HCT116 (cell line): ENCODE results near the gene ATP10B. TPM values are rescaled to one million over a fixed set of nuclear protein-coding genes. Genes with fewer than 3 reads are reported as not detected.

Source experiments
- ATAC-seq: fragments of 200-7000 bp; cut with Tn5 transposase; 2 replicates; pipeline ENCODE4 v1.9.1; 2020; ENCODE audit warnings: mild to moderate bottlenecking, moderate library complexity
- Bru-seq: library from RNA; stranded (reverse); fragments of 400-500 nt; gene quantifications from one replicate; lab custom pipeline; 2021; lab: Mats Ljungman, UMichigan
- BruChase-seq, 2 experiments: library from RNA; stranded (reverse); fragments of 400-500 nt; gene quantifications; one replicate each; lab custom pipeline; 2021; lab: Mats Ljungman, UMichigan
- BruUV-seq: library from RNA; stranded (reverse); fragments of 400-500 nt; replicated peaks from 2 replicates; lab custom pipeline; 2021; lab: Mats Ljungman, UMichigan
- CTCF ChIA-PET: fragments of 300-600 bp; sonication (Branson Sonifier 250); formaldehyde crosslinking; loops from one replicate; lab custom pipeline; 2021; ENCODE audit warnings: antibody characterized with exemption; lab: Charles Lee
- POLR2A ChIA-PET: fragments of 300-600, 350-600 bp; sonication (Branson Sonifier 250); formaldehyde crosslinking; loops from one replicate; lab custom pipeline; 2021; ENCODE audit warnings: antibody characterized with exemption; lab: Charles Lee
- RAD21 ChIA-PET, 2 experiments: fragments of 300-600 bp; sonication (Branson Sonifier 250); formaldehyde crosslinking; loops; one replicate each; lab custom pipeline; 2023; ENCODE audit warnings: low total read pairs in 2 of 2; ENCODE audit not compliant: uncharacterized antibody in 2 of 2, unreplicated experiment in 2 of 2, low non-redundant PET in 1 of 2; lab: Charles Lee
- DNase-seq: peaks from one replicate; pipeline ENCODE4 v3.0.0-alpha.2; 2010; ENCODE audit warnings: low read depth, low spot score
- H2AFZ ChIP-seq: fragments of 200-600 bp; shearing (Covaris generic), sonication (generic); 2 replicates; pipeline ENCODE4 v1.6.1; 2017; ENCODE audit warnings: low read depth, mixed run types, mixed read lengths, antibody characterized with exemption, low read length; ENCODE audit not compliant: poor library complexity, severe bottlenecking
- H3K27ac ChIP-seq: 2 replicates; pipeline ENCODE4 v1.5.1; 2012; ENCODE audit warnings: low read depth, low read length
- H3K27me3 ChIP-seq: fragments of 200-600 bp; sonication (generic); 2 replicates; pipeline ENCODE4 v1.6.1; 2016; ENCODE audit warnings: mixed run types, low read length, mixed read lengths; ENCODE audit not compliant: insufficient read depth
- H3K36me3 ChIP-seq, 2 experiments: fragments of 200-500 bp in 1 of 2; fragments of 200-600 bp in 1 of 2; sonication (Bioruptor generic) in 1 of 2; sonication (generic) in 1 of 2; 2 replicates each; pipeline versions ENCODE4 v1.5.1 to v1.6.1; 2014 to 2016; ENCODE audit warnings: low read length in 2 of 2, inconsistent platforms in 1 of 2, mixed read lengths in 1 of 2, mixed run types in 1 of 2; ENCODE audit not compliant: insufficient read depth in 2 of 2, control insufficient read depth in 1 of 2
- H3K4me1 ChIP-seq, 2 experiments: fragments of 200-600 bp in 1 of 2; sonication (generic) in 1 of 2; 2 replicates each; pipeline versions ENCODE4 v1.5.1 to v1.6.1; 2012 to 2017; ENCODE audit warnings: low read length in 2 of 2, inconsistent platforms in 1 of 2, mild to moderate bottlenecking in 1 of 2, mixed read lengths in 1 of 2, mixed run types in 1 of 2, moderate library complexity in 1 of 2; ENCODE audit not compliant: insufficient read depth in 2 of 2, control insufficient read depth in 1 of 2
- H3K4me2 ChIP-seq: fragments of 200-600 bp; sonication (generic); 2 replicates; pipeline ENCODE4 v1.6.1; 2017; ENCODE audit warnings: mixed run types, low read length, mixed read lengths
- H3K4me3 ChIP-seq, 2 experiments: fragments of 200-600 bp in 1 of 2; sonication (generic) in 1 of 2; replicated peaks in 1 of 2; 2 replicates each; pipeline ENCODE4 v1.5.1; 2011 to 2016; ENCODE audit warnings: low read length in 2 of 2, control low read depth in 1 of 2, low read depth in 1 of 2, mild to moderate bottlenecking in 1 of 2, mixed read lengths in 1 of 2, mixed run types in 1 of 2
- H3K79me2 ChIP-seq: fragments of 200-600 bp; sonication (generic); 2 replicates; pipeline ENCODE4 v1.6.1; 2017; ENCODE audit warnings: mild to moderate bottlenecking, mixed run types, low read length, moderate library complexity, mixed read lengths; ENCODE audit not compliant: insufficient read depth
- H3K9ac ChIP-seq: fragments of 200-600 bp; sonication (generic); 2 replicates; pipeline ENCODE4 v1.6.1; 2016; ENCODE audit warnings: low read length, mixed read lengths
- H3K9me2 ChIP-seq: fragments of 200-600 bp; sonication (generic), shearing (Covaris generic); 2 replicates; pipeline ENCODE4 v1.6.1; 2017; ENCODE audit warnings: mixed run types, mild to moderate bottlenecking, moderate library complexity; ENCODE audit not compliant: insufficient read depth
- H3K9me3 ChIP-seq, 2 experiments: fragments of 200-500 bp in 1 of 2; fragments of 200-600 bp in 1 of 2; sonication (Bioruptor generic) in 1 of 2; sonication (generic) in 1 of 2; 2 replicates each; pipeline ENCODE4 v1.6.1; 2014 to 2017; ENCODE audit warnings: low read length in 2 of 2, mixed read lengths in 2 of 2, inconsistent platforms in 1 of 2, low read depth in 1 of 2, mild to moderate bottlenecking in 1 of 2, mixed run types in 1 of 2, moderate library complexity in 1 of 2; ENCODE audit not compliant: control insufficient read depth in 1 of 2, insufficient read depth in 1 of 2
- H4K20me1 ChIP-seq: fragments of 200-600 bp; sonication (generic), shearing (Covaris generic); 2 replicates; pipeline ENCODE4 v1.6.1; 2017; ENCODE audit warnings: mixed run types, mild to moderate bottlenecking, moderate library complexity; ENCODE audit not compliant: insufficient read depth
- TCF7L2 ChIP-seq: IDR thresholded peaks from 2 replicates; pipeline ENCODE4 v1.7.0; 2011; ENCODE audit warnings: borderline replicate concordance, inconsistent platforms; ENCODE audit not compliant: insufficient read depth, insufficient read length; ENCODE audit errors: extremely low read depth
- intact Hi-C: fragments of 100-400 bp; cut with micrococcal nuclease; formaldehyde crosslinking; loops from 2 replicates; pipeline ENCODE4 v1.10.0; 2022
- long read RNA-seq: library from polyadenylated mRNA; unstranded; transcript quantifications from one replicate; pipeline ENCODE4 v2.0.0, GENCODE V29; 2021; ENCODE audit not compliant: unreplicated experiment
- polyA plus RNA-seq: library from polyadenylated mRNA; unstranded; fragments of >200 nt; gene quantifications from 2 replicates; pipeline ENCODE4 v1.2.1, GENCODE V29; 2012; ENCODE audit warnings: missing spikeins
- total RNA-seq: library from RNA; stranded (reverse); gene quantifications from one replicate; pipeline ENCODE4 v1.2.1, GENCODE V29; 2021; ENCODE audit not compliant: unreplicated experiment
- TF ChIP-seq, protein P1 (sequence below), 3 experiments: fragments of 200-600 bp in 1 of 3; sonication (generic) in 1 of 3; IDR thresholded peaks in 2 of 3; conservative IDR thresholded peaks in 1 of 3; 2 replicates each; pipeline ENCODE4 v1.5.1; 2012 to 2017; ENCODE audit warnings: low read depth in 2 of 3, low read length in 2 of 3, antibody characterized with exemption in 1 of 3, borderline replicate concordance in 1 of 3, control low read depth in 1 of 3, mild to moderate bottlenecking in 1 of 3, mixed read lengths in 1 of 3, mixed run types in 1 of 3, moderate library complexity in 1 of 3; ENCODE audit not compliant: insufficient read depth in 1 of 3

Gene ATP10B, protein sequence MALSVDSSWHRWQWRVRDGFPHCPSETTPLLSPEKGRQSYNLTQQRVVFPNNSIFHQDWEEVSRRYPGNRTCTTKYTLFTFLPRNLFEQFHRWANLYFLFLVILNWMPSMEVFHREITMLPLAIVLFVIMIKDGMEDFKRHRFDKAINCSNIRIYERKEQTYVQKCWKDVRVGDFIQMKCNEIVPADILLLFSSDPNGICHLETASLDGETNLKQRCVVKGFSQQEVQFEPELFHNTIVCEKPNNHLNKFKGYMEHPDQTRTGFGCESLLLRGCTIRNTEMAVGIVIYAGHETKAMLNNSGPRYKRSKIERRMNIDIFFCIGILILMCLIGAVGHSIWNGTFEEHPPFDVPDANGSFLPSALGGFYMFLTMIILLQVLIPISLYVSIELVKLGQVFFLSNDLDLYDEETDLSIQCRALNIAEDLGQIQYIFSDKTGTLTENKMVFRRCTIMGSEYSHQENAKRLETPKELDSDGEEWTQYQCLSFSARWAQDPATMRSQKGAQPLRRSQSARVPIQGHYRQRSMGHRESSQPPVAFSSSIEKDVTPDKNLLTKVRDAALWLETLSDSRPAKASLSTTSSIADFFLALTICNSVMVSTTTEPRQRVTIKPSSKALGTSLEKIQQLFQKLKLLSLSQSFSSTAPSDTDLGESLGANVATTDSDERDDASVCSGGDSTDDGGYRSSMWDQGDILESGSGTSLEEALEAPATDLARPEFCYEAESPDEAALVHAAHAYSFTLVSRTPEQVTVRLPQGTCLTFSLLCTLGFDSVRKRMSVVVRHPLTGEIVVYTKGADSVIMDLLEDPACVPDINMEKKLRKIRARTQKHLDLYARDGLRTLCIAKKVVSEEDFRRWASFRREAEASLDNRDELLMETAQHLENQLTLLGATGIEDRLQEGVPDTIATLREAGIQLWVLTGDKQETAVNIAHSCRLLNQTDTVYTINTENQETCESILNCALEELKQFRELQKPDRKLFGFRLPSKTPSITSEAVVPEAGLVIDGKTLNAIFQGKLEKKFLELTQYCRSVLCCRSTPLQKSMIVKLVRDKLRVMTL (N-terminal part only)
- total RNA-seq, result 0.07 TPM
- polyA plus RNA-seq, result not detected in 2 replicates
- Bru-seq, nascent RNA, result percentile 2 among the genes with signal in this experiment
- BruChase-seq, experiment 1, labeled RNA remaining after a 6-hour chase, result percentile 1 among the genes with signal in this experiment
- BruChase-seq, experiment 2, labeled RNA remaining after a 2-hour chase, result percentile 2 among the genes with signal in this experiment
- long read RNA-seq, result 0 reads

DNA sequence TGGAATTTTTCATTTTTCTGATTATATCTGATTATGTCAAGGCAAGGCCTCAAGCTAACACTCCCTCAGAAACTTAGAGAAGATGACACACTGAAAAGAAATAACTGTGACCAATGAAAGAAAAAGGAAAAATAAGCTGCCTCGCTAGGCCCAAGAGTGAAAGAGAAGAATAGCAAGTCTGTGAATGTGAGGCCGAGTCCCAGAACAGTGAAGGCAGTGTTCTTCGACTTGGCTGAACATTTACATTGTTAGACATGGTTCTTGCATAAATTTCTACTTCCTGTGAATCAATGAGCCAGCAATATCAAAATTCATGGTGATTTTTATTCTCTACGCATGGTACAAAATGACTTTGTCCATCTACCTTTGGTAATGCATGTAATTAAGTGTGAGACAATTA is at the start of gene ATP10B:
Gene ATP10B (minus strand): TSS at position 163 of the 400 bp plus-strand sequence. CDS start 164,137 bp downstream, outside the sequence.
- H2AFZ ChIP-seq, result no peak within 1 kb of the TSS

More for the DNA sequence above, at the start of gene ATP10B:
- intact Hi-C loops, result no loop called here
- ChIA-PET CTCF (no interaction called here), POLR2A (no interaction called here), RAD21 (no interaction called here)
- Histone ChIP-seq H3K4me2 (no peak within 1 kb of the TSS), H3K9ac (no peak within 1 kb of the TSS), H4K20me1 (no peaks in the 10 kb centered on the region), H3K4me1 (no peaks in the 10 kb centered on the region), H3K4me3 (no peak within 1 kb of the TSS), H3K27me3 (no peaks in the 10 kb centered on the region), H3K27ac (no peak within 1 kb of the TSS), H3K9me2 (no peaks in the 10 kb centered on the region), H3K79me2 (no peaks in the 10 kb centered on the region), H3K36me3 (no peaks in the 10 kb centered on the region), H3K9me3 (no peaks in the 10 kb centered on the region)
- no peak for TF ChIP-seq TCF7L2
- TF ChIP-seq, protein P1, sequence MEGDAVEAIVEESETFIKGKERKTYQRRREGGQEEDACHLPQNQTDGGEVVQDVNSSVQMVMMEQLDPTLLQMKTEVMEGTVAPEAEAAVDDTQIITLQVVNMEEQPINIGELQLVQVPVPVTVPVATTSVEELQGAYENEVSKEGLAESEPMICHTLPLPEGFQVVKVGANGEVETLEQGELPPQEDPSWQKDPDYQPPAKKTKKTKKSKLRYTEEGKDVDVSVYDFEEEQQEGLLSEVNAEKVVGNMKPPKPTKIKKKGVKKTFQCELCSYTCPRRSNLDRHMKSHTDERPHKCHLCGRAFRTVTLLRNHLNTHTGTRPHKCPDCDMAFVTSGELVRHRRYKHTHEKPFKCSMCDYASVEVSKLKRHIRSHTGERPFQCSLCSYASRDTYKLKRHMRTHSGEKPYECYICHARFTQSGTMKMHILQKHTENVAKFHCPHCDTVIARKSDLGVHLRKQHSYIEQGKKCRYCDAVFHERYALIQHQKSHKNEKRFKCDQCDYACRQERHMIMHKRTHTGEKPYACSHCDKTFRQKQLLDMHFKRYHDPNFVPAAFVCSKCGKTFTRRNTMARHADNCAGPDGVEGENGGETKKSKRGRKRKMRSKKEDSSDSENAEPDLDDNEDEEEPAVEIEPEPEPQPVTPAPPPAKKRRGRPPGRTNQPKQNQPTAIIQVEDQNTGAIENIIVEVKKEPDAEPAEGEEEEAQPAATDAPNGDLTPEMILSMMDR (IDR thresholded peaks at IDR 0.05 in 2 of 3, conservative IDR thresholded peaks at IDR 0.05 in 1 of 3; ENCODE audit: borderline replicate concordance in 1 of 3, insufficient read depth in 1 of 3, low read depth in 2 of 3, low read length in 2 of 3), result no peak
- no peak for ATAC-seq
- no peak for DNase-seq
- no TSS peak for BruUV-seq
